Left ventricle myocardium superior (tissue), 1 donor: ENCODE measurements around the gene DNAH8. TPM values are rescaled to one million over a fixed set of nuclear protein-coding genes. Genes with fewer than 3 reads are reported as not detected.

Experiments used
- ATAC-seq: fragments of 200-7000 bp; cut with Tn5 transposase; one replicate; pipeline ENCODE4 v1.9.1; 2020; ENCODE audit warnings: mild to moderate bottlenecking, moderate library complexity
- DNase-seq: peaks from one replicate; pipeline ENCODE4 v3.0.0-alpha.2; 2020
- intact Hi-C: fragments of 100-400 bp; cut with micrococcal nuclease; formaldehyde crosslinking; loops from one replicate; pipeline ENCODE4 v1.11.0; 2022
- total RNA-seq: library from RNA; stranded (reverse); fragmentation: NEBNext Ultra II Directional; extraction: Animal tissue kit (Norgen Biotek cat#: 25700); gene quantifications from one replicate; pipeline ENCODE4 v1.2.1, GENCODE V29; 2021
- donor health status: DM: no; HTN: yes; CAD: no; lungs with severe emphysema.

DNAH8 gene
- total RNA-seq, 1 donor from 2014 or later = not detected

GRCh38 chr6:38736951-38737350, 21.8 kb downstream of the DNAH8 start:
- no peak for DNase-seq
- intact Hi-C loops = no loop called here
- no peak for ATAC-seq

GRCh38 chr6:38738261-38738660, 23.1 kb downstream of the DNAH8 start:
- ATAC-seq = no peak
- intact Hi-C loops = no loop called here
- no peak for DNase-seq

GRCh38 chr6:38739532-38739931, 24.4 kb downstream of the DNAH8 start:
- ATAC-seq (no peak), DNase-seq (no peak)
- intact Hi-C loops = no loop called here

- no peak for ATAC-seq
- intact Hi-C loops = no loop called here
- DNase-seq = no peak
Measured at GRCh38 chr6:38749473-38749872, 34.4 kb downstream of the DNAH8 start.

GRCh38 chr6:38750968-38751615, 36.0 kb downstream of the DNAH8 start:
- intact Hi-C loops = no loop called here

GRCh38 chr6:38753707-38754106, 38.6 kb downstream of the DNAH8 start:
- intact Hi-C loops = no loop called here
- ATAC-seq = no peak
- no peak for DNase-seq

More at GRCh38 chr6:38750968-38751615, 36.0 kb downstream of the DNAH8 start:
- ATAC-seq = no peak
- no peak for DNase-seq

GRCh38 chr6:38755207-38755606, 40.1 kb downstream of the DNAH8 start:
- DNase-seq (no peak), ATAC-seq (no peak)
- intact Hi-C loops = no loop called here

- ATAC-seq (no peak), DNase-seq (no peak)
- intact Hi-C loops = no loop called here
Measured at GRCh38 chr6:38755874-38756273, 40.8 kb downstream of the DNAH8 start.

- ATAC-seq = no peak
- intact Hi-C loops = no loop called here
- no peak for DNase-seq
Measured at GRCh38 chr6:38760097-38760496, 45.0 kb downstream of the DNAH8 start.

GRCh38 chr6:38762848-38763247, 47.7 kb downstream of the DNAH8 start:
- DNase-seq (no peak), ATAC-seq (no peak)
- intact Hi-C loops = no loop called here

GRCh38 chr6:38767560-38767959, 52.4 kb downstream of the DNAH8 start:
- ATAC-seq = no peak
- intact Hi-C loops = no loop called here
- DNase-seq = no peak

GRCh38 chr6:38773338-38773737, 58.2 kb downstream of the DNAH8 start:
- DNase-seq = no peak
- ATAC-seq = no peak
- intact Hi-C loops = no loop called here

- ATAC-seq (no peak), DNase-seq (no peak)
- intact Hi-C loops = no loop called here
Measured at GRCh38 chr6:38774929-38775707, 60.0 kb downstream of the DNAH8 start.

- ATAC-seq = no peak
- no peak for DNase-seq
- intact Hi-C loops = no loop called here
Measured at GRCh38 chr6:38775870-38776269, 60.8 kb downstream of the DNAH8 start.

- intact Hi-C loops = no loop called here
- no peak for ATAC-seq
- no peak for DNase-seq
Measured at GRCh38 chr6:38776515-38776914, 61.4 kb downstream of the DNAH8 start.

GRCh38 chr6:38779310-38780062, 64.4 kb downstream of the DNAH8 start:
- DNase-seq (no peak), ATAC-seq (no peak)
- intact Hi-C loops = no loop called here

GRCh38 chr6:38782616-38783015, 67.5 kb downstream of the DNAH8 start:
- ATAC-seq = no peak
- intact Hi-C loops = no loop called here
- no peak for DNase-seq

GRCh38 chr6:38783443-38784228, 68.5 kb downstream of the DNAH8 start:
- no peak for ATAC-seq
- intact Hi-C loops = no loop called here
- no peak for DNase-seq

- no peak for ATAC-seq
- no peak for DNase-seq
- intact Hi-C loops = no loop called here
Measured at GRCh38 chr6:38784506-38785235, 69.6 kb downstream of the DNAH8 start.
